ENCODE measurements around the gene P2RX6.

DNA sequence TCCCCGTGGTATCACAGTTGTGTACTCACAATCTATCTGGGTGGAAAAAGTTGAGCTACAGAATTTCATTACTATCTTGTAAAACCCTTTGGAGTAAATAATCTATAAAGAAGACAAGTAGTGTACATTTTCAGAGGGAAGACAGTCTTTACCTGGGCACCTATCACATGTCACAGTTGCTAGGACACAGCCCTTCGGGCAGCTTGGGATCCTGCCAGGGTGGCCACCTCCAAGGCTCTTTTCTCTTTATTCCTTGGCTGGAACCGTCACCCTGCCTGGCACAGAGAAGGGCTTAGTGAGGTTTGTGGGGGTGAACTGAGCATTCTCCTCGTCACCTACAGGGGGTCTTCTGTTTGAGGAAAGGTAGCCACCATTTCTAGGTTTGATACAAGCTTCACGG is 54.4 kb downstream of the P2RX6 start:
- TF ChIP-seq FOXA1 (IDR thresholded peaks at IDR 0.05) = no peak
- TF ChIP-seq, protein P1, sequence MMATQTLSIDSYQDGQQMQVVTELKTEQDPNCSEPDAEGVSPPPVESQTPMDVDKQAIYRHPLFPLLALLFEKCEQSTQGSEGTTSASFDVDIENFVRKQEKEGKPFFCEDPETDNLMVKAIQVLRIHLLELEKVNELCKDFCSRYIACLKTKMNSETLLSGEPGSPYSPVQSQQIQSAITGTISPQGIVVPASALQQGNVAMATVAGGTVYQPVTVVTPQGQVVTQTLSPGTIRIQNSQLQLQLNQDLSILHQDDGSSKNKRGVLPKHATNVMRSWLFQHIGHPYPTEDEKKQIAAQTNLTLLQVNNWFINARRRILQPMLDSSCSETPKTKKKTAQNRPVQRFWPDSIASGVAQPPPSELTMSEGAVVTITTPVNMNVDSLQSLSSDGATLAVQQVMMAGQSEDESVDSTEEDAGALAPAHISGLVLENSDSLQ (IDR thresholded peaks at IDR 0.05) = no peak
- TF ChIP-seq ARNT (IDR thresholded peaks at IDR 0.05) = no peak
- no peak for TF ChIP-seq SP1 (IDR thresholded peaks at IDR 0.05)
- TF ChIP-seq HDGF (IDR thresholded peaks at IDR 0.05; ENCODE audit: borderline replicate concordance) = no peak
- TF ChIP-seq FOXK2 (IDR thresholded peaks at IDR 0.05) = no peak
- no peak for TF ChIP-seq BHLHE40 (IDR thresholded peaks at IDR 0.05; ENCODE audit: borderline replicate concordance)
- no peak for TF ChIP-seq SUZ12 (IDR thresholded peaks at IDR 0.05)
- TF ChIP-seq FOXM1 (IDR thresholded peaks at IDR 0.05; ENCODE audit: borderline replicate concordance) = no peak
- no peak for TF ChIP-seq TARDBP (IDR thresholded peaks at IDR 0.05)
